Measurements from ENCODE around the gene P4HTM.

Gene P4HTM

DNA sequence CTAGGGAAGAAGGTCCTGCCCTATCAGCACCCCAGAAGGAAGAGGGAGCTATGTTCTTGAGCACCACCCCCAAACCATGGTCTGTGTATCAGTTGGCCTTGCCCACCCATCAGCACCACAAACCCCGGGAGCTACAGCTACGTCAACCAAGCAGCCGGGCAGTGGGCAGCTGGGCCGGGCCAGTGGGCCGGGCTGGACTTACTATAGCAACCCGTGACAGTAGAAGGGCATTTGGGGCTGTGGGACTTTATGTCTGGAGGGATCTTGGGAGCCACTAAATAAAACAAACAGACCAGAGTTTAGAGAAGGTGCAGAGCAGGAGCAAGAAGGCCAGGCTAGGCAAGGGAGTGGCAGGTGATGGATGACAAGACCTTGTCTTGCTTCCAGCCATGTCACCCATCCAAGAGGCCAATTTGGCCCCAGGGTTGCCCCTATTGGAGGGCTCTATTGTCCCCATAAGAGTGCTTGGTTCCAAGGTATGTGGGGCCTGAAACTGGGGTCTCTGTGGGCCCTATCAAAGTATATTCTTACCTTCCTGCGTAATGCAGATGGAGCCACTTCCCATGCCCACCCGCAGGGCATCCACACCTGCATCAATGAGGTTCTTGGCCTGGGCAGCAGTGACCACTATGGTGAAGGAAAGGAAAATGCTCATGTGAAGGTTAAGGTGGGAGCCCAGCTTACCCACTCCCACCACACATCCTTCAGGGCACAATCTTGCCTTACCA is 35.9 kb downstream of the P4HTM start:
- no peak for DNase-seq

GRCh38 chr3:49026536-49026935 is 36.5 kb downstream of the P4HTM start:
- DNase-seq: no peak

- DNase-seq: no peak
Measured at GRCh38 chr3:49027634-49028033, 37.6 kb downstream of the P4HTM start.

GRCh38 chr3:49028298-49028672 is 38.2 kb downstream of the P4HTM start:
- DNase-seq: no peak

DNA sequence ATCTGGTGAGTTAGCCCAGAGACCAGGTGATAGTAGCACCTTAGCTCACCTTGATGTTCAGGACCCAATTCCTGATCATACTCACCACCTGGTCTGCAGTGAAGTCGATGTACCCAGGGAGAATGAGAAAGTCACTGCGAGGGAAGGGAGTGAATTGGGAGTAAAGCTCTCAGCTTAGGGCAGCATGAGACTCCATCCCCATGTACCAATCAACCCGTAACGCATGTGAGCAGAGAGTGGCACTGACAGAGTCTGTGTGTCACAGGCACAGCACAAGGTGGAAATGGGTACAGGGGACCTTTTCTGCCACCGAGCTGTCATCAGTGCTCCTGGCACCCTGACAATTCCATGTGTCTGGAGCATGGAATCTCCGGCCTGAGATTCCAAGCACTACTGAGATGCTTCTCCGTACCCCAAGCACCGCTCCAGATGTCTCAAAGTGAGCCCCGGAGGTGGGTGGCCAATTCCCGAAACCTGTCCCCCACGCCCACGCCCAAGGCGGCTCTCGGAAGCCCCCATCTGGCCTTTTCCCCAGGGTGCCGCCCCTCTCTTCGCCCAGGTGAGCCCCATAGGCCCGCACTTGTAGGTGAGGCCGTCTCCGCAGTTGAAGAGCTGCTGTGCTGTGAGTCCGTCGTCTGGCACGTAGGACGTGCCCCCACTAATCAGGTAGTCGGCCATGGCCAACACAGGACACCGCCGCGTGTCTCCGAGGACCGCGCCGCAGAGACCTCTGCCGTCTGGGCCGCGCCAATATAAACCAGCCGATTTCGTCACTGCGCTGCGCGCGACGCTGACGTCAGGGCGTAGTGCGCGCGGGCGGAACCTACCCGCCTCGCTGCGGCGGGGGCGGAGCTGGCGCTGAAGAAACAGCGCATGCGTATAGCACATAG is 38.9 kb downstream of the P4HTM start, which contains the start of gene IMPDH2:
TSS of gene IMPDH2 (minus strand) at position 726 of the 890 bp plus-strand sequence. CDS start at position 678, 48 bp downstream.
- DNase-seq: peak; percentile 97

DNA sequence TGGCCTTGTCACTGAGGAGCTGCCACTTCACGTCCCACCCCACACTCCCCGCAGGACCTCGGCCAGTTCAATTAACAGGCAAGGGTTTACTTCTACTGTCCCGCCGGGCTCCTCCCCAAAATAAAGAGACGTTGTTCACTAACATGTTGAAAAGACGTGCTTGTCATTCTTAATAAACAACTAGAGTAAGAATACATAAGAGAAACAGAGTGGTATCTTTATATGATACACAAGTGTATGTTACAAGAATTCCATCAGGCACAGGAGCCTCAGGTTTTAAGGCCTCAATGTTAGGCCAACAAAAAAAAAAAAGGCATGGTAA is 39.5 kb downstream of the P4HTM start:
- no peak for DNase-seq

- no peak for DNase-seq
Measured at GRCh38 chr3:49030321-49030720, 40.3 kb downstream of the P4HTM start.

- no peak for DNase-seq
Measured at GRCh38 chr3:49032646-49033304, 42.7 kb downstream of the P4HTM start.

DNA sequence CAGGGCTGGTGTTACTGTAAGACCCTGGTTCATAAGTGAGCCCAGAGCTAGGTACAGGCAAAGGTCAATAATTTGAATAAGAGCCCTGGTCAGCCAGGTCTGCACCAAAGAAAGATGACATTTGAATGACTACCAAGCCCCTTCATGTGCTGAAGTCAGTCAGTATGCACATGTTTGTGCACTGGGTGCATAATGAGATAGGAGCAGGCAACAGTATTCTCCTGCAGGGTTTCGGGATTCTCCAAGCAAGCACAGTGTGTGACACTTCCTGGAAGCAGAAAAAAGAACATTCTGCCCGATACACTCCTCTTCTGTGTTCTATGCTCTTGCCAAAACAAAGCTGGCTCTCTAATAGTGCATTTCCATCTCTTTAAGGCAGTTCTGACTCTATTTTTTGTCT is 44.6 kb downstream of the P4HTM start:
- DNase-seq: no peak

GRCh38 chr3:49035281-49035680 is 45.2 kb downstream of the P4HTM start:
- DNase-seq: no peak

DNA sequence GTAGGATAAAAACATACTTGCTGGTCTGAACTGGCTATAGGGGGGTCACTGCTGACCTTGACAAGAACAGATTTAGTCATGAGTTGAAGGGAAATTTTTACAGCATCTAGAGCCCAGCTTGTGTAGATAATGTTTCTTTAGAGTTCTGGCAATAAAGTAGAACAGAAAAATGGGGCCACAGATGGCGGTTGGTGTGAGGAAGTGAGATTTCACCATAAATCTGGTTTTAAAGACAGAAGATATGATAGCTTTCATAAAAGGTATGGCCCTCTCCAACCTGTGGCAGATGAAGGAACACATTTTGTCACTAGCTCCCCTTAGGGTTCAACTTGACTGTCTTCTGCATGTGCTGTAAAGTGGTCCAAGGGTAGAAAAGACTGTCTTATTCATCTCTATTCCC is 63.5 kb downstream of the P4HTM start:
- DNase-seq: no peak

- no peak for DNase-seq
Measured at GRCh38 chr3:49054344-49054862, 64.4 kb downstream of the P4HTM start.
